Measurements from ENCODE around the gene PCDHGC3. TPM values are rescaled to one million over a fixed set of nuclear protein-coding genes. Genes with fewer than 3 reads are reported as not detected.

The PCDHGC3 gene
- total RNA-seq, 1 experiment from 2014 or later, result 112 TPM

- Histone ChIP-seq H3K4me1 (ENCODE audit: insufficient read depth, low read length, poor library complexity, severe bottlenecking) (peaks cover 49% of the 10 kb centered on the region), H3K9me3 (ENCODE audit: low read depth, low read length, poor library complexity, severe bottlenecking) (no peaks in the 10 kb centered on the region), H3K36me3 (ENCODE audit: insufficient read depth, low read length, poor library complexity, severe bottlenecking) (no peaks in the 10 kb centered on the region), H3K27me3 (replicated peaks; ENCODE audit: insufficient read depth, low read depth, low read length, poor library complexity) (no peaks in the 10 kb centered on the region), H3K4me3 (ENCODE audit: low read depth, low read length, poor library complexity, severe bottlenecking) (no peak overlapping the region), H3K27ac (ENCODE audit: low read depth, low read length, poor library complexity, severe bottlenecking) (no peak overlapping the region)
- DNase-seq (ENCODE audit: low spot score), result no peak
- TF ChIP-seq EZH2 (IDR thresholded peaks at IDR 0.05; ENCODE audit: borderline replicate concordance, low read depth, low read length, poor library complexity, severe bottlenecking), result no peak
- TF ChIP-seq CTCF (conservative IDR thresholded peaks at IDR 0.05; ENCODE audit: low read depth, low read length), result no peak
- ChIA-PET POLR2A (ENCODE audit: low non-redundant PET) (no interaction called here), CTCF (no interaction called here)
- no TSS peak for BruUV-seq (replicated peaks)
- intact Hi-C loops (cut with micrococcal nuclease; ENCODE audit: unreplicated experiment), result loop anchor here (5.0 kb wide), 1 partner anchor 33 kb away; no protein-coding TSS in a partner anchor
Measured at GRCh38 chr5:141479776-141480175, 4.0 kb downstream of the PCDHGC3 start.

- peaks cover 3% of the 10 kb centered on the region for H3K36me3 ChIP-seq (ENCODE audit: insufficient read depth, low read length, poor library complexity, severe bottlenecking)
- intact Hi-C loops (cut with micrococcal nuclease; ENCODE audit: unreplicated experiment), result no loop called here
- H3K27me3 ChIP-seq (replicated peaks; ENCODE audit: insufficient read depth, low read depth, low read length, poor library complexity), result no peaks in the 10 kb centered on the region
- ChIA-PET POLR2A (ENCODE audit: low non-redundant PET) (interaction anchor here (0.5 kb wide), 1 partner anchor 8 kb away, joined by 3 read pairs; the partner anchor contains the start of gene PCDHGC3), CTCF (no interaction called here)
- no peak overlapping the region for H3K27ac ChIP-seq (ENCODE audit: low read depth, low read length, poor library complexity, severe bottlenecking)
- H3K4me1 ChIP-seq (ENCODE audit: insufficient read depth, low read length, poor library complexity, severe bottlenecking), result peaks cover 41% of the 10 kb centered on the region
- no TSS peak for BruUV-seq (replicated peaks)
- no peak for TF ChIP-seq CTCF (conservative IDR thresholded peaks at IDR 0.05; ENCODE audit: low read depth, low read length)
- TF ChIP-seq EZH2 (IDR thresholded peaks at IDR 0.05; ENCODE audit: borderline replicate concordance, low read depth, low read length, poor library complexity, severe bottlenecking), result no peak
- no peak for DNase-seq (ENCODE audit: low spot score)
- no peaks in the 10 kb centered on the region for H3K9me3 ChIP-seq (ENCODE audit: low read depth, low read length, poor library complexity, severe bottlenecking)
- H3K4me3 ChIP-seq (ENCODE audit: low read depth, low read length, poor library complexity, severe bottlenecking), result no peak overlapping the region
Measured at GRCh38 chr5:141483902-141484301, 8.1 kb downstream of the PCDHGC3 start.

GRCh38 chr5:141484310-141484640 lies 8.5 kb downstream of the PCDHGC3 start:
- no TSS peak for BruUV-seq (replicated peaks)
- Histone ChIP-seq H3K4me1 (ENCODE audit: insufficient read depth, low read length, poor library complexity, severe bottlenecking) (peaks cover 41% of the 10 kb centered on the region), H3K27ac (ENCODE audit: low read depth, low read length, poor library complexity, severe bottlenecking) (no peak overlapping the region), H3K9me3 (ENCODE audit: low read depth, low read length, poor library complexity, severe bottlenecking) (no peaks in the 10 kb centered on the region), H3K4me3 (ENCODE audit: low read depth, low read length, poor library complexity, severe bottlenecking) (no peak overlapping the region), H3K27me3 (replicated peaks; ENCODE audit: insufficient read depth, low read depth, low read length, poor library complexity) (no peaks in the 10 kb centered on the region), H3K36me3 (ENCODE audit: insufficient read depth, low read length, poor library complexity, severe bottlenecking) (peaks cover 3% of the 10 kb centered on the region)
- POLR2A ChIA-PET (ENCODE audit: low non-redundant PET), result interaction anchor here (1.2 kb wide), 1 partner anchor 9 kb away, joined by 3 read pairs; the partner anchor contains the start of gene PCDHGC3
- CTCF ChIA-PET, result no interaction called here
- TF ChIP-seq EZH2 (IDR thresholded peaks at IDR 0.05; ENCODE audit: borderline replicate concordance, low read depth, low read length, poor library complexity, severe bottlenecking) (no peak), CTCF (conservative IDR thresholded peaks at IDR 0.05; ENCODE audit: low read depth, low read length) (no peak)
- intact Hi-C loops (cut with micrococcal nuclease; ENCODE audit: unreplicated experiment), result no loop called here
- no peak for DNase-seq (ENCODE audit: low spot score)

Measured in A673 (cell line).